ENCODE data around the gene ZBTB7B. TPM values are rescaled to one million over a fixed set of nuclear protein-coding genes. Genes with fewer than 3 reads are reported as not detected.

The ZBTB7B gene
- total RNA-seq, 1 donor from 2014 or later = 44.1 TPM

- DNase-seq = peak; percentile 42
- ATAC-seq (ENCODE audit: poor library complexity) = no peak
- intact Hi-C loops (cut with DNase I) = loop anchor here (10.0 kb wide), 1 partner anchor 106 kb away; no protein-coding TSS in a partner anchor
Measured at GRCh38 chr1:155010211-155010918, 7.8 kb downstream of the ZBTB7B start.

GRCh38 chr1:155011004-155011416 lies 8.4 kb downstream of the ZBTB7B start:
- no peak for ATAC-seq (ENCODE audit: poor library complexity)
- DNase-seq = no peak
- intact Hi-C loops (cut with DNase I) = loop anchor here (10.0 kb wide), 1 partner anchor 106 kb away; no protein-coding TSS in a partner anchor

- peak; percentile 24 for DNase-seq
- ATAC-seq (ENCODE audit: poor library complexity) = no peak
- intact Hi-C loops (cut with DNase I) = loop anchor here (10.0 kb wide), 1 partner anchor 107 kb away; no protein-coding TSS in a partner anchor
Measured at GRCh38 chr1:155011437-155012025, 8.9 kb downstream of the ZBTB7B start.

- DNase-seq (peak; percentile 83), ATAC-seq (ENCODE audit: poor library complexity) (peak; percentile 37)
- intact Hi-C loops (cut with DNase I) = loop anchor here (10.0 kb wide), 1 partner anchor 107 kb away; no protein-coding TSS in a partner anchor
Measured at GRCh38 chr1:155012026-155012546, 9.5 kb downstream of the ZBTB7B start.

GRCh38 chr1:155012776-155013602 lies 10.4 kb downstream of the ZBTB7B start:
- no peak for ATAC-seq (ENCODE audit: poor library complexity)
- DNase-seq = no peak
- intact Hi-C loops (cut with DNase I) = loop anchor here (10.0 kb wide), 1 partner anchor 108 kb away; no protein-coding TSS in a partner anchor

GRCh38 chr1:155013632-155014031 lies 11.0 kb downstream of the ZBTB7B start:
- ATAC-seq (ENCODE audit: poor library complexity) = no peak
- intact Hi-C loops (cut with DNase I) = loop anchor here (10.0 kb wide), 1 partner anchor 109 kb away; no protein-coding TSS in a partner anchor
- DNase-seq = peak; percentile 21

- intact Hi-C loops (cut with DNase I) = loop anchor here (5.0 to 10.0 kb wide), 2 partner anchors 43 to 110 kb away; partner anchors contain the start of genes CKS1B and SHC1
- ATAC-seq (ENCODE audit: poor library complexity) (no peak), DNase-seq (peak; percentile 37)
Measured at GRCh38 chr1:155014709-155015508, 12.3 kb downstream of the ZBTB7B start.

GRCh38 chr1:155015527-155016230 lies 13.1 kb downstream of the ZBTB7B start:
- intact Hi-C loops (cut with DNase I) = loop anchor here (5.0 to 10.0 kb wide), 2 partner anchors 43 to 111 kb away; partner anchors contain the start of genes CKS1B and SHC1
- DNase-seq = peak; percentile 43
- ATAC-seq (ENCODE audit: poor library complexity) = no peak

- DNase-seq = peak; percentile 44
- intact Hi-C loops (cut with DNase I) = loop anchor here (5.0 to 10.0 kb wide), 2 partner anchors 44 to 112 kb away; partner anchors contain the start of genes CKS1B and SHC1
- no peak for ATAC-seq (ENCODE audit: poor library complexity)
Measured at GRCh38 chr1:155016231-155016831, 13.7 kb downstream of the ZBTB7B start.

GRCh38 chr1:155017041-155017945 lies 14.7 kb downstream of the ZBTB7B start:
- peak; percentile 94 for ATAC-seq (ENCODE audit: poor library complexity)
- intact Hi-C loops (cut with DNase I) = loop anchor here (5.0 to 10.0 kb wide), 2 partner anchors 45 to 112 kb away; partner anchors contain the start of genes CKS1B and SHC1
- DNase-seq = peak; percentile 94

- peak; percentile 2 for ATAC-seq (ENCODE audit: poor library complexity)
- intact Hi-C loops (cut with DNase I) = loop anchor here (5.0 to 10.0 kb wide), 2 partner anchors 46 to 113 kb away; partner anchors contain the start of genes CKS1B and SHC1
- peak; percentile 42 for DNase-seq
Measured at GRCh38 chr1:155017946-155018316, 15.3 kb downstream of the ZBTB7B start.

GRCh38 chr1:155018617-155019348 lies 16.2 kb downstream of the ZBTB7B start:
- intact Hi-C loops (cut with DNase I) = loop anchor here (5.0 to 10.0 kb wide), 2 partner anchors 46 to 114 kb away; partner anchors contain the start of genes CKS1B and SHC1
- DNase-seq = peak; percentile 23

GRCh38 chr1:155019377-155020245 lies 17.0 kb downstream of the ZBTB7B start:
- intact Hi-C loops (cut with DNase I) = loop anchor here (5.0 to 10.0 kb wide), 2 partner anchors 47 to 115 kb away; partner anchors contain the start of genes CKS1B and SHC1

More at GRCh38 chr1:155018617-155019348, 16.2 kb downstream of the ZBTB7B start:
- ATAC-seq (ENCODE audit: poor library complexity) = no peak

More at GRCh38 chr1:155019377-155020245, 17.0 kb downstream of the ZBTB7B start:
- ATAC-seq (ENCODE audit: poor library complexity) (no peak), DNase-seq (no peak)
